NCI-H82 (cell line): ENCODE measurements around the gene ADIG.
A peak's percentile ranks its signal among the peaks of the same experiment; 100 is the strongest.

Source experiments
- DNase-seq: peaks from one replicate; lab custom pipeline; 2025; lab: John Stamatoyannopoulos, UW

ADIG gene

GRCh38 chr20:38633577-38634093 lies 52.6 kb downstream of the ADIG start:
- peak; percentile 82 for DNase-seq

GRCh38 chr20:38635721-38636288 lies 54.8 kb downstream of the ADIG start:
- peak; percentile 75 for DNase-seq
